CD8-positive, alpha-beta memory T cell (primary cell): Measurements from ENCODE around the gene HARS1. TPM values are rescaled to one million over a fixed set of nuclear protein-coding genes. Genes with fewer than 3 reads are reported as not detected.

Experiments used
- CTCF ChIA-PET: fragments of 350-600 bp; sonication (Branson Sonifier 250); formaldehyde crosslinking; loops from one replicate; lab custom pipeline; 2021; ENCODE audit warnings: antibody characterized with exemption; lab: Charles Lee
- POLR2A ChIA-PET: fragments of 350-600 bp; sonication (Branson Sonifier 250); formaldehyde crosslinking; loops from one replicate; lab custom pipeline; 2021; ENCODE audit warnings: antibody characterized with exemption; lab: Charles Lee
- DNase-seq, 5 donors: peaks; one replicate each; pipeline versions ENCODE4 v3.0.0 to v3.0.0-alpha.2; 2020 to 2022; ENCODE audit warnings: mixed read lengths in 1 of 5
- H3K27ac ChIP-seq: one replicate; pipeline ENCODE4 v1.7.0; 2013; ENCODE audit warnings: low read depth, mild to moderate bottlenecking, low read length, moderate library complexity
- H3K27me3 ChIP-seq: 2 replicates; pipeline ENCODE4 v1.7.0; 2013; ENCODE audit warnings: low read length, mild to moderate bottlenecking; ENCODE audit not compliant: insufficient read depth, poor library complexity, severe bottlenecking
- H3K36me3 ChIP-seq: 2 replicates; pipeline ENCODE4 v1.7.0; 2013; ENCODE audit warnings: mild to moderate bottlenecking, low read length, moderate library complexity; ENCODE audit not compliant: insufficient read depth
- H3K4me1 ChIP-seq: 2 replicates; pipeline ENCODE4 v1.7.0; 2013; ENCODE audit warnings: mild to moderate bottlenecking, low read length, moderate library complexity; ENCODE audit not compliant: insufficient read depth
- H3K4me3 ChIP-seq: 2 replicates; pipeline ENCODE4 v1.7.0; 2013; ENCODE audit warnings: mild to moderate bottlenecking, low read length
- H3K9me3 ChIP-seq: 2 replicates; pipeline ENCODE4 v1.7.0; 2013; ENCODE audit warnings: mild to moderate bottlenecking, low read length
- H3K27ac Mint-ChIP-seq, 8 donors: one replicate each; pipeline ENCODE4 v1.8.0; 2020 to 2021; ENCODE audit warnings: mixed read lengths in 8 of 8, mild to moderate bottlenecking in 6 of 8, inconsistent platforms in 3 of 8, moderate library complexity in 3 of 8
- H3K27me3 Mint-ChIP-seq, 2 donors: one replicate each; pipeline ENCODE4 v1.8.0; 2020 to 2021; ENCODE audit warnings: mixed read lengths in 2 of 2, mild to moderate bottlenecking in 1 of 2, moderate library complexity in 1 of 2
- H3K36me3 Mint-ChIP-seq, 3 donors: one replicate each; pipeline ENCODE4 v1.8.0; 2020 to 2021; ENCODE audit warnings: mixed read lengths in 3 of 3, inconsistent platforms in 1 of 3, mild to moderate bottlenecking in 1 of 3
- H3K4me1 Mint-ChIP-seq, 3 donors: one replicate each; pipeline ENCODE4 v1.8.0; 2020 to 2021; ENCODE audit warnings: mixed read lengths in 3 of 3, inconsistent platforms in 1 of 3, mild to moderate bottlenecking in 1 of 3
- H3K4me3 Mint-ChIP-seq, 7 donors: one replicate each; pipeline ENCODE4 v1.8.0; 2020 to 2021; ENCODE audit warnings: mixed read lengths in 7 of 7, mild to moderate bottlenecking in 6 of 7, moderate library complexity in 4 of 7, inconsistent platforms in 2 of 7
- H3K9me3 Mint-ChIP-seq, 5 donors: one replicate each; pipeline ENCODE4 v1.8.0; 2020 to 2022; ENCODE audit warnings: mixed read lengths in 5 of 5, mild to moderate bottlenecking in 3 of 5, moderate library complexity in 2 of 5, inconsistent platforms in 1 of 5
- polyA plus RNA-seq: library from polyadenylated mRNA; unstranded; fragments of 300-500 nt; fragmentation: Illumina TruSeq; gene quantifications from one replicate; pipeline ENCODE4 v1.2.3, GENCODE V29; 2021
- total RNA-seq, 2 experiments: library from RNA; stranded (reverse); gene quantifications; one replicate each; pipeline ENCODE4 v1.2.3, GENCODE V29; 2021

The HARS1 gene
- total and polyA plus RNA-seq, 3 experiments from 2014 or later, result 63.6 to 104 (median 97.4) TPM

GRCh38 chr5:140700177-140701144 lies 9.3 kb upstream of the HARS1 start, which contains the start of gene ZMAT2:
ZMAT2 (plus strand) TSS chr5:140700447; CDS start chr5:140700461, 14 bp downstream.
- Histone ChIP-seq H3K9me3 (no peaks in the 10 kb centered on the region), H3K4me1 (peaks cover 19% of the 10 kb centered on the region), H3K36me3 (peaks cover 77% of the 10 kb centered on the region), H3K4me3 (peak within 1 kb of the TSS; percentile 88), H3K27ac (peak within 1 kb of the TSS; percentile 80), H3K27me3 (no peaks in the 10 kb centered on the region)
- ChIA-PET CTCF (interaction anchor here (0.6 to 2.8 kb wide), 4 partner anchors 10 to 342 kb away, joined by 3 to 14 read pairs (median 3); partner anchors contain the start of genes HARS1, HARS2, IK and NDUFA2), POLR2A (interaction anchor here (0.8 to 2.0 kb wide), 4 partner anchors 9 to 53 kb away, joined by 3 to 12 read pairs (median 4); partner anchors contain the start of genes HARS1, HARS2, IK and WDR55)
- Mint-ChIP-seq H3K9me3 (no peaks in the 10 kb centered on the region), H3K4me1 (peaks cover 20 to 31% (median 29%) of the 10 kb centered on the region in 3 donors), H3K4me3 (peak within 1 kb of the TSS; percentile 94 to 99 (median 98)), H3K36me3 (peaks cover 31 to 87% (median 43%) of the 10 kb centered on the region in 3 donors), H3K27ac (peak within 1 kb of the TSS; percentile 82 to 99 (median 97)), H3K27me3 (no peaks in the 10 kb centered on the region)
- peak; percentile 87 to 96 (median 92) for DNase-seq

- H3K4me1 ChIP-seq, result peaks cover 21% of the 10 kb centered on the region
- Mint-ChIP-seq H3K36me3 (peaks cover 23 to 76% (median 33%) of the 10 kb centered on the region in 3 donors), H3K27me3 (no peaks in the 10 kb centered on the region), H3K27ac (peak overlapping the region in 4 of 8 donors; percentile 50 to 58 (median 56)), H3K9me3 (no peaks in the 10 kb centered on the region), H3K4me3 (no peak overlapping the region), H3K4me1 (peaks cover 27 to 41% (median 40%) of the 10 kb centered on the region in 3 donors)
- peaks cover 59% of the 10 kb centered on the region for H3K36me3 ChIP-seq
- POLR2A ChIA-PET, result no interaction called here
- H3K27me3 ChIP-seq, result no peaks in the 10 kb centered on the region
- H3K9me3 ChIP-seq, result no peaks in the 10 kb centered on the region
- no peak overlapping the region for H3K4me3 ChIP-seq
- CTCF ChIA-PET, result interaction anchor here (0.8 to 1.0 kb wide), 3 partner anchors 14 to 50 kb away, joined by 3 to 4 read pairs (median 3); partner anchors contain the start of genes IK and NDUFA2
- no peak for DNase-seq
- no peak overlapping the region for H3K27ac ChIP-seq
These were observed 5.8 kb upstream of the HARS1 start for GRCh38 chr5:140696891-140697492.

DNA sequence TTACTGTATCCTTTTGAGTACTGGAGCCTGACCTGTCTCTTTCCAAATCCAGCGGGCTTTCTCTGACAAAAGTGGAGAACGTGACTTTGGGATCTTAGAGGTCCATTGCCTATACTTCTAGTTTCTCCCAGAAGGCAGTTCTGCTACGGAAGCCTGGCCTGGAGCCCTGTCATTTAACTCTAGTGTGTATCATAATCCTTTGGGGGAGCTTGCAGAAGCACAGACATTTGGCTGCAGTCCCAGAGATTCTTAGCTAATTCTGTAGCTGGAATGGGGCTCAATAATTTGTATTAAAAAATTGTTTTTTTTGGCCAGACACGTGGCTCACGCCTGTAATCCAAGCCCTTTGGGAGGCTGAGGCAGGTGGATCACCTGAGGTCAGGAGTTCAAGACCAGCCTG lies 3.1 kb upstream of the HARS1 start:
- Histone ChIP-seq H3K9me3 (no peaks in the 10 kb centered on the region), H3K27me3 (no peaks in the 10 kb centered on the region), H3K36me3 (peaks cover 49% of the 10 kb centered on the region), H3K27ac (no peak overlapping the region), H3K4me1 (peaks cover 24% of the 10 kb centered on the region), H3K4me3 (no peak overlapping the region)
- ChIA-PET POLR2A (no interaction called here), CTCF (interaction anchor here (1.2 kb wide), 1 partner anchor 12 kb away, joined by 3 read pairs; no protein-coding TSS in a partner anchor)
- DNase-seq, result no peak
- Mint-ChIP-seq H3K27me3 (no peaks in the 10 kb centered on the region), H3K4me3 (peak overlapping the region in 1 of 7 donors; percentile 68), H3K27ac (peak overlapping the region in 1 of 8 donors; percentile 89), H3K4me1 (peaks cover 29 to 42% (median 42%) of the 10 kb centered on the region in 3 donors), H3K36me3 (peaks cover 15 to 78% (median 30%) of the 10 kb centered on the region in 3 donors), H3K9me3 (no peaks in the 10 kb centered on the region)

DNA sequence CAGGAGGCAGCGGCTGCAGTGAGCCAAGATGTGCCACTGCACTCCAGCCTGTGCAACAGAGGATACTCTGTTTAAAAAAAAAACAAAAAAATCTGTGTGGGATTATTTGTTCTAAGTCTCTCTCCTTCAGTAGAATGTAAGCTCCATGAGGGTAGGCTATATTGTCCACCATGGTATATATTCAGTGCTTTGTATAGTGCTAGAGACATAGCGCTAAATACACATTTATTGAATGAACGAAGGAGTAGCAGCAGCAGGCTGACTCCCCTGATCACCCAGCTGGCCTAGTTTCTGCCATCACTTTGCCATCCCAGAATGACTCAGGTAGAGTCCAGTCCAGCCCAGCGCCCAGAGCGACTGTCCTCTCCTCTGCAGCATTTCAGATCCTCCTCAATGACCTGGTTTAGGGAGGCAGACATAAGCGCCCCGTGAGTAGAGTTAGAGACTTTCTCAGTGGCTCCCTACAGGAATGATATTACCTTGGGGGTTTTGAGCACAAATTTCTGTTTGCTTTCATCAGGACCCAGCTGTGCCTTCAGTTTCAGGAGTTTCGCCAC lies 716 bp downstream of the HARS1 start:
- ChIA-PET CTCF (interaction anchor here (0.9 to 1.6 kb wide), 9 partner anchors 9 to 318 kb away, joined by 3 to 5 read pairs (median 3); partner anchors contain the start of genes EIF4EBP3, IK, NDUFA2 and ZMAT2), POLR2A (interaction anchor here (0.6 to 1.7 kb wide), 7 partner anchors 10 to 289 kb away, joined by 3 to 8 read pairs (median 5); partner anchors contain the start of genes ANKHD1, EIF4EBP3, IK and NDUFA2)
- Mint-ChIP-seq H3K4me3 (peak overlapping the region; percentile 94 to 100 (median 99)), H3K9me3 (no peaks in the 10 kb centered on the region), H3K27me3 (no peaks in the 10 kb centered on the region), H3K36me3 (peaks cover 5 to 62% (median 7%) of the 10 kb centered on the region in 3 donors), H3K27ac (peak overlapping the region; percentile 89 to 100 (median 98)), H3K4me1 (peaks cover 37 to 56% (median 52%) of the 10 kb centered on the region in 3 donors)
- Histone ChIP-seq H3K4me3 (peak overlapping the region; percentile 89), H3K27me3 (no peaks in the 10 kb centered on the region), H3K4me1 (peaks cover 30% of the 10 kb centered on the region), H3K36me3 (peaks cover 16% of the 10 kb centered on the region), H3K27ac (peak overlapping the region; percentile 79), H3K9me3 (no peaks in the 10 kb centered on the region)
- DNase-seq, result no peak

GRCh38 chr5:140678993-140679392 lies 12.2 kb downstream of the HARS1 start:
- H3K4me3 Mint-ChIP-seq, result no peak overlapping the region
- Histone ChIP-seq H3K27ac (no peak overlapping the region), H3K4me1 (no peaks in the 10 kb centered on the region), H3K36me3 (peaks cover 57% of the 10 kb centered on the region), H3K27me3 (no peaks in the 10 kb centered on the region), H3K9me3 (no peaks in the 10 kb centered on the region), H3K4me3 (no peak overlapping the region)
- ChIA-PET CTCF (interaction anchor here (0.7 kb wide), 1 partner anchor 32 kb away, joined by 3 read pairs; the partner anchor contains the start of genes IK and NDUFA2), POLR2A (no interaction called here)
- peak overlapping the region in 1 of 8 donors; percentile 69 for H3K27ac Mint-ChIP-seq
- H3K36me3 Mint-ChIP-seq, result peaks cover 15 to 87% (median 16%) of the 10 kb centered on the region in 3 donors
- no peak for DNase-seq
- peaks cover 2 to 4% (median 3%) of the 10 kb centered on the region in 3 donors for H3K4me1 Mint-ChIP-seq
- peaks cover 0 to 2% of the 10 kb centered on the region in 2 donors for H3K27me3 Mint-ChIP-seq
- H3K9me3 Mint-ChIP-seq, result no peaks in the 10 kb centered on the region

GRCh38 chr5:140677947-140678346 lies 13.2 kb downstream of the HARS1 start:
- Mint-ChIP-seq H3K27me3 (peaks cover 0 to 2% of the 10 kb centered on the region in 2 donors), H3K27ac (peak overlapping the region in 1 of 8 donors; percentile 74), H3K9me3 (no peaks in the 10 kb centered on the region), H3K36me3 (peaks cover 13 to 90% (median 20%) of the 10 kb centered on the region in 3 donors), H3K4me1 (peaks cover under 1 to 4% (median 2%) of the 10 kb centered on the region in 3 donors), H3K4me3 (no peak overlapping the region)
- Histone ChIP-seq H3K27me3 (no peaks in the 10 kb centered on the region), H3K4me1 (no peaks in the 10 kb centered on the region), H3K36me3 (peaks cover 55% of the 10 kb centered on the region), H3K4me3 (no peak overlapping the region), H3K9me3 (no peaks in the 10 kb centered on the region), H3K27ac (no peak overlapping the region)
- no peak for DNase-seq
- CTCF ChIA-PET, result no interaction called here
- POLR2A ChIA-PET, result no interaction called here

- POLR2A ChIA-PET, result interaction anchor here (0.5 to 0.7 kb wide), 2 partner anchors 11 to 26 kb away, joined by 3 to 4 read pairs; no protein-coding TSS in a partner anchor
These were observed 16.5 kb downstream of the HARS1 start for GRCh38 chr5:140674629-140675028.

More at GRCh38 chr5:140674629-140675028, 16.5 kb downstream of the HARS1 start:
- Histone ChIP-seq H3K27ac (no peak overlapping the region), H3K36me3 (peaks cover 40% of the 10 kb centered on the region), H3K9me3 (no peaks in the 10 kb centered on the region), H3K4me1 (no peaks in the 10 kb centered on the region), H3K4me3 (no peak overlapping the region), H3K27me3 (no peaks in the 10 kb centered on the region)
- Mint-ChIP-seq H3K4me3 (no peak overlapping the region), H3K27ac (peak overlapping the region in 3 of 8 donors; percentile 42 to 80 (median 72)), H3K36me3 (peaks cover 14 to 87% (median 18%) of the 10 kb centered on the region in 3 donors), H3K4me1 (peaks cover 0 to 2% (median 0%) of the 10 kb centered on the region in 3 donors), H3K9me3 (no peaks in the 10 kb centered on the region), H3K27me3 (peaks cover 0 to 2% of the 10 kb centered on the region in 2 donors)
- CTCF ChIA-PET, result interaction anchor here (0.7 to 1.5 kb wide), 4 partner anchors 19 to 124 kb away, joined by 3 to 5 read pairs (median 3); partner anchors contain the start of gene IK
- DNase-seq, result no peak
